ENCODE results near the gene FLT3LG. TPM values are rescaled to one million over a fixed set of nuclear protein-coding genes. Genes with fewer than 3 reads are reported as not detected.

Gene FLT3LG
- total RNA-seq (2021; ENCODE audit: unreplicated experiment) (1.5 TPM), Bru-seq, nascent RNA (percentile 21 among the genes with signal in this experiment), BruChase-seq, experiment 1, labeled RNA remaining after a 2-hour chase (percentile 27 among the genes with signal in this experiment), BruChase-seq, experiment 2, labeled RNA remaining after a 6-hour chase (percentile 24 among the genes with signal in this experiment)
- 2.9 TPM for polyA plus RNA-seq (2012; ENCODE audit: insufficient read length)
- long read RNA-seq: 0 reads

- H3K27me3 ChIP-seq (ENCODE audit: control insufficient read depth, insufficient read depth, low read length): no peaks in the 10 kb centered on the region
- H3K9me3 ChIP-seq (ENCODE audit: control insufficient read depth, insufficient read depth, low read depth, low read length): no peaks in the 10 kb centered on the region
- DNase-seq (ENCODE audit: low read depth, low spot score): no peak
- peak within 1 kb of the TSS; percentile 42 to 59 for H3K4me3 ChIP-seq (ENCODE audit: low read depth in 2 of 2, low read length in 2 of 2)
- ChIA-PET CTCF (interaction anchor here (0.9 kb wide), 1 partner anchor 73 kb away, joined by 3 read pairs; no protein-coding TSS in a partner anchor), POLR2A (no interaction called here)
- H3K27ac ChIP-seq (ENCODE audit: low read length): peak within 1 kb of the TSS; percentile 48; the same call in 1 of the 2 replicates
- TF ChIP-seq CTCF (IDR thresholded peaks at IDR 0.05) (peak; percentile 97), REST (IDR thresholded peaks at IDR 0.05; ENCODE audit: insufficient read depth in 1 of 2, low read depth in 2 of 2, low read length in 1 of 2) (no peak)
- in situ Hi-C loops (cut with HindIII; ENCODE audit: low pct_unique_long_range_greater_than_20kb, low sequenced_read_pairs): no loop called here
- no TSS peak for BruUV-seq (replicated peaks)
- H3K36me3 ChIP-seq (ENCODE audit: control insufficient read depth, insufficient read depth, low read length): no peaks in the 10 kb centered on the region
- intact Hi-C loops (cut with micrococcal nuclease; ENCODE audit: unreplicated experiment): no loop called here
- H3K4me1 ChIP-seq (ENCODE audit: control insufficient read depth, insufficient read depth, low read length): no peaks in the 10 kb centered on the region
- ATAC-seq: peak; percentile 72
Measured at GRCh38 chr19:49473868-49474541, at the start of gene FLT3LG. Gene FLT3LG (plus strand): TSS chr19:49474215. CDS start chr19:49474640, 425 bp downstream.

- H3K27me3 ChIP-seq (ENCODE audit: control insufficient read depth, insufficient read depth, low read length): peaks cover 10% of the 10 kb centered on the region
- DNase-seq (ENCODE audit: low read depth, low spot score) (no peak), ATAC-seq (no peak)
- POLR2A ChIA-PET: interaction anchor here (0.5 to 0.6 kb wide), 2 partner anchors 86 to 188 kb away, joined by 7 read pairs; no protein-coding TSS in a partner anchor
- TF ChIP-seq REST (IDR thresholded peaks at IDR 0.05; ENCODE audit: insufficient read depth in 1 of 2, low read depth in 2 of 2, low read length in 1 of 2) (no peak), CTCF (IDR thresholded peaks at IDR 0.05) (no peak), TCF7L2 (IDR thresholded peaks at IDR 0.05; ENCODE audit: low read depth, low read length) (no peak), POLR2AphosphoS5 (IDR thresholded peaks at IDR 0.05; ENCODE audit: low read depth, low read length) (no peak)
- peaks cover 3% of the 10 kb centered on the region; the same call in 1 of the 2 replicates for H3K4me1 ChIP-seq (ENCODE audit: control insufficient read depth, insufficient read depth, low read length)
- no peak within 1 kb of the TSS for H3K27ac ChIP-seq (ENCODE audit: low read length)
- in situ Hi-C loops (cut with HindIII; ENCODE audit: low pct_unique_long_range_greater_than_20kb, low sequenced_read_pairs) (no loop called here), intact Hi-C loops (cut with micrococcal nuclease; ENCODE audit: unreplicated experiment) (no loop called here)
- no peak within 1 kb of the TSS for H3K4me3 ChIP-seq (ENCODE audit: low read depth in 2 of 2, low read length in 2 of 2)
- BruUV-seq (replicated peaks): no TSS peak
- CTCF ChIA-PET: no interaction called here
- H3K9me3 ChIP-seq (ENCODE audit: control insufficient read depth, insufficient read depth, low read depth, low read length): no peaks in the 10 kb centered on the region
- H3K36me3 ChIP-seq (ENCODE audit: control insufficient read depth, insufficient read depth, low read length): no peaks in the 10 kb centered on the region
Measured at GRCh38 chr19:49425178-49425577, 48.8 kb upstream of the FLT3LG start, which contains the start of gene GFY. Gene GFY (plus strand): TSS chr19:49425388. CDS start chr19:49426431, 1,043 bp downstream.
